ENCODE measurements around the gene EGFL6. TPM values are rescaled to one million over a fixed set of nuclear protein-coding genes. Genes with fewer than 3 reads are reported as not detected.
"Not testable (repeated sequence)": the region's sequence is repeated elsewhere in the genome, so short reads cannot be mapped to it uniquely, and the experiment has no call there.

Gene EGFL6
- total and polyA plus RNA-seq, 7 experiments from 2014 or later, result 12.6 TPM; not detected in 6

DNA sequence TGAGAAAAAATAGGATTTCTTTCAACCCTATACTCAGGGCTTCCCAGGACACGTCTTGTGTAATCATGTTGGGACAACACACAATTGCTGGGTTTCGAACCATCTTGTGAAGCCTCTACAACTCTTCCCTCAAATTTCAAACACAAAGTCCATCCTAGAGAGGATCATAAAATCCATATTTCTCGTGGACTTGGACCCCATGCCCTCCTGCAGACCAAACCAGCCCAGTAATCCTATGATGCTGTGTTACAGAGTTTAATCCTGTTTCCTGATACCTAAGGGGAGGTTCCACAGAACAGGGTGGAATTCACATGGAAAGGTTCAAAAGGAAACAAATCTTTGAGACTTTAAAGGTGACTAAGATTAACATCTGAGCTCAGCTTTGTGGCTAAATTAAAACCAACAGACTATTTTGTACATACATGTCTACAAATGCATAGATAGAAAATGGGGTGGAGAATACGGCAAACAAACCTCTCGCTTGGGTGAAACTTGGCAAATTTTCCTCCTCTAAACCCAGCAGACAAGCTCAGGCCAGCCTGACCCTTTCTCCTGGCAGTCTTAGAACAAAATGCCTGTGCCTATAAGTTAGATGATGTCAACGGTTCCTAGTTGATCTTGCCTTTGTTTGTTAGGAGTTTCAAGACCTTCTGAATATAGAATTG lies 38.1 kb downstream of the EGFL6 start:
- no peaks in the 10 kb centered on the region for H3K9me3 Mint-ChIP-seq
- intact Hi-C loops (cut with micrococcal nuclease), result no loop called here

DNA sequence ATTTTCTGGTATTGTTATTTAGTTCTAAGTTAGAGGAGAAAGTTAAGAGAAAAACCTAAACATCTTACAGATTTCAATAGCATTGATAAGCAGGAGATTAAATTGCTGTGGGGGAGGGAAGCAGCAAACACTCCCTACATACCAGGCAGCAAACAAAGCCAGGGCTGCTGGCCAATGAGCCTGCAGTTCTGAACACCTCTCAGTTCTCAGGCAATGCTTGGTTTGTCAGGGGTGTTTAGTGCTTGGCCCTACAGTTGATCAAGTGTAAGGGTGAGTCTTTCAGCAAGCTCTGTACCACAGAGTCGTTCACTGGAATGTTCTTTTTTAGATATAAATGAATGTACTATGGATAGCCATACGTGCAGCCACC lies 38.6 kb downstream of the EGFL6 start:
- Mint-ChIP-seq H3K4me3 (no peak overlapping the region), H3K36me3 (peaks cover 0 to 1% (median 0%) of the 10 kb centered on the region in 5 donors), H3K27ac (no peak overlapping the region), H3K27me3 (no peaks in the 10 kb centered on the region), H3K4me1 (no peaks in the 10 kb centered on the region), H3K9me3 (no peaks in the 10 kb centered on the region)
- Histone ChIP-seq H3K4me3 (ENCODE audit: low read length) (no peak overlapping the region), H3K9me3 (ENCODE audit: control insufficient read depth in 2 of 3, low read length in 3 of 3) (no peaks in the 10 kb centered on the region), H3K4me1 (ENCODE audit: control insufficient read depth in 2 of 2, insufficient read depth in 2 of 2, low read length in 2 of 2) (no peaks in the 10 kb centered on the region), H3K27me3 (ENCODE audit: control insufficient read depth in 2 of 2, insufficient read depth in 2 of 2, low read length in 2 of 2) (no peaks in the 10 kb centered on the region), H3K27ac (ENCODE audit: low read depth, low read length) (no peak overlapping the region), H3K36me3 (ENCODE audit: control insufficient read depth in 2 of 3, insufficient read depth in 3 of 3, low read length in 3 of 3) (no peaks in the 10 kb centered on the region)
- POLR2A ChIA-PET, result no interaction called here
- DNase-seq (no peak), ATAC-seq (no peak)
- intact Hi-C loops (cut with micrococcal nuclease), result no loop called here
- CTCF ChIA-PET, result no interaction called here

More for the DNA sequence above, 38.1 kb downstream of the EGFL6 start:
- H3K4me3 Mint-ChIP-seq, result no peak overlapping the region
- Histone ChIP-seq H3K27me3 (ENCODE audit: control insufficient read depth in 2 of 2, insufficient read depth in 2 of 2, low read length in 2 of 2) (no peaks in the 10 kb centered on the region), H3K36me3 (ENCODE audit: control insufficient read depth in 2 of 3, insufficient read depth in 3 of 3, low read length in 3 of 3) (no peaks in the 10 kb centered on the region), H3K4me3 (ENCODE audit: low read length) (no peak overlapping the region), H3K27ac (ENCODE audit: low read depth, low read length) (no peak overlapping the region), H3K9me3 (ENCODE audit: control insufficient read depth in 2 of 3, low read length in 3 of 3) (no peaks in the 10 kb centered on the region), H3K4me1 (ENCODE audit: control insufficient read depth in 2 of 2, insufficient read depth in 2 of 2, low read length in 2 of 2) (no peaks in the 10 kb centered on the region)
- CTCF ChIA-PET, result no interaction called here
- no peaks in the 10 kb centered on the region for H3K4me1 Mint-ChIP-seq
- POLR2A ChIA-PET, result no interaction called here
- H3K27me3 Mint-ChIP-seq, result no peaks in the 10 kb centered on the region
- no peak overlapping the region for H3K27ac Mint-ChIP-seq
- DNase-seq, result no peak
- peaks cover 0 to 1% (median 0%) of the 10 kb centered on the region in 5 donors for H3K36me3 Mint-ChIP-seq
- no peak for ATAC-seq

DNA sequence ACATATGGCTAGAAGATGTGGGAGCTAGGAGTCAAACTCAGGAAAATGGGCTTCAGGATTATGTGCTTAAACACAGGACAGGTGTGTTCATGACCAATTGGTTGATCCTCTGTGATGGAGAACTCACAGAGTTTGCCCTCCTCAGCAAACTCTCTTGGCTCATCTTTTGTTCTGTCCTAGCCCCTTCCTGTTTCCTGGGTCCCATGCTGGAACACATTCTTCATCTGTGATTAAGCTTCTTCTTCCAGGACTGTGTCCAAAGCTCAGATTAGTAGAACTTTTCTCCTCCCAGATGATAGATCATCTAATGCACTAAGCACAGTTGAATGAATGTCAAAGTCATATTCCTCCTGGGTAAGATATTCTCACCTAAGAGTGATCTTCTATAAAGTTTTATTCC lies 44.8 kb downstream of the EGFL6 start:
- no peaks in the 10 kb centered on the region for H3K36me3 ChIP-seq (ENCODE audit: control insufficient read depth in 2 of 3, insufficient read depth in 3 of 3, low read length in 3 of 3)
- no peak overlapping the region for H3K4me3 ChIP-seq (ENCODE audit: low read length)
- Mint-ChIP-seq H3K27ac (no peak overlapping the region), H3K9me3 (no peaks in the 10 kb centered on the region), H3K4me3 (no peak overlapping the region), H3K36me3 (no peaks in the 10 kb centered on the region), H3K27me3 (no peaks in the 10 kb centered on the region), H3K4me1 (peaks cover 0 to 6% (median 0%) of the 10 kb centered on the region in 7 donors)
- H3K27ac ChIP-seq (ENCODE audit: low read depth, low read length), result no peak overlapping the region
- ATAC-seq, result no peak
- ChIA-PET POLR2A (no interaction called here), CTCF (no interaction called here)
- no peaks in the 10 kb centered on the region for H3K4me1 ChIP-seq (ENCODE audit: control insufficient read depth in 2 of 2, insufficient read depth in 2 of 2, low read length in 2 of 2)
- no peaks in the 10 kb centered on the region for H3K9me3 ChIP-seq (ENCODE audit: control insufficient read depth in 2 of 3, low read length in 3 of 3)
- H3K27me3 ChIP-seq (ENCODE audit: control insufficient read depth in 2 of 2, insufficient read depth in 2 of 2, low read length in 2 of 2), result no peaks in the 10 kb centered on the region
- DNase-seq, result no peak
- intact Hi-C loops (cut with micrococcal nuclease), result no loop called here

DNA sequence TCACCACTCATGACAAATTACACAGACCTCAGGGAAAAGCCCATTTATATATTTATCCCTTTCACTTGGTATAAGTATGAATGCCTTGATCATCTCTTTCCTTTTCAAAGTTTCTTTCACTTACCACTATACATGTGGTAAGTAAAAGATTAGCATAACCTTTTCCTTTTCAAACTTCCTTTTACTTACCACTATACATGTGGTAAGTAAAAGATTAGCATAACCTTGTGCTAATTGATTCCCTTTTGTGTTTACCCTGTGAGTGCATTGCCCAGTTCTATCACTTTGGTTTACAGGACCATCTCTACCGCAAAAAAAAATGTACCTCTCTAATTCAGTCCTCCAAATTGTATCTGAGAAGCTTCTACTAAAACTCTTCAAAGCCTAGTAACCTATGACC lies 50.8 kb downstream of the EGFL6 start:
- H3K4me3 Mint-ChIP-seq, result no peak overlapping the region
- DNase-seq (no peak), ATAC-seq (no peak)
- peaks cover 0 to 2% (median 0%) of the 10 kb centered on the region in 5 donors for H3K36me3 Mint-ChIP-seq
- no peaks in the 10 kb centered on the region for H3K27me3 Mint-ChIP-seq
- no peaks in the 10 kb centered on the region for H3K9me3 ChIP-seq (ENCODE audit: control insufficient read depth in 2 of 3, low read length in 3 of 3)
- H3K4me1 ChIP-seq (ENCODE audit: control insufficient read depth in 2 of 2, insufficient read depth in 2 of 2, low read length in 2 of 2), result no peaks in the 10 kb centered on the region
- no peak overlapping the region for H3K27ac Mint-ChIP-seq
- H3K36me3 ChIP-seq (ENCODE audit: control insufficient read depth in 2 of 3, insufficient read depth in 3 of 3, low read length in 3 of 3), result no peaks in the 10 kb centered on the region
- H3K4me1 Mint-ChIP-seq, result peaks cover 0 to 8% (median 0%) of the 10 kb centered on the region in 7 donors
- ChIA-PET POLR2A (no interaction called here), CTCF (no interaction called here)
- peaks cover 0 to 7% (median 0%) of the 10 kb centered on the region in 11 donors for H3K9me3 Mint-ChIP-seq
- H3K27me3 ChIP-seq (ENCODE audit: control insufficient read depth in 2 of 2, insufficient read depth in 2 of 2, low read length in 2 of 2), result no peaks in the 10 kb centered on the region
- intact Hi-C loops (cut with micrococcal nuclease), result no loop called here
- H3K4me3 ChIP-seq (ENCODE audit: low read length), result no peak overlapping the region
- no peak overlapping the region for H3K27ac ChIP-seq (ENCODE audit: low read depth, low read length)

DNA sequence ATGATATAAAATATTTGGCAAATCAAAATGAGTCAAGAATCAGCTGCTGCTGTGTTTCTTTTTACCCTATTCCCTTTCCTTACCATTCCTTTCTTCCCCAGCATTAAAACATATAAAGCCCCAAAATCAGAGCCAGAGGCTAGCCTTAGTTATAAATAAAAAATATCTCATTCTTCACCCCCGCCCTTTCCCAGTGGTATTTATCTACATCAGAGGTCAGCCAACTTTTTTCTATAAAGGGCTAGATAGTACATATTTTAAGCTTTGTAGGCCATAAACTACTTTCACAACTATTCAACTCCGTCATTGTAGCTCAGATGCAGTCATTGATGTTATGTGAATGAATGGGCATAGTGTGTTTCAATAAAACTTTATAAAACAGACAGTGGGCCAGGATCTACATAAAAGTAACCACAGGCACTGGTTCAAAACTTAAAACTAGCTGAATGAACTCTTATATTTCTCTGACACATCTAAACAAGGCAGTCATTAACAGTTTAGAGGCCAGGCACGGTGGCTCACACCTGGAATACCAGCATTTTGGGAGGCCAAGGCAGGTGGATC lies 53.1 kb downstream of the EGFL6 start:
- DNase-seq, result no peak
- ATAC-seq, result no peak
- no peak overlapping the region for H3K27ac Mint-ChIP-seq
- H3K27me3 Mint-ChIP-seq, result no peaks in the 10 kb centered on the region
- no peak overlapping the region for H3K4me3 Mint-ChIP-seq
- POLR2A ChIA-PET, result no interaction called here
- Histone ChIP-seq H3K4me3 (ENCODE audit: low read length) (no peak overlapping the region), H3K36me3 (ENCODE audit: control insufficient read depth in 2 of 3, insufficient read depth in 3 of 3, low read length in 3 of 3) (no peaks in the 10 kb centered on the region), H3K4me1 (ENCODE audit: control insufficient read depth in 2 of 2, insufficient read depth in 2 of 2, low read length in 2 of 2) (no peaks in the 10 kb centered on the region), H3K9me3 (ENCODE audit: control insufficient read depth in 2 of 3, low read length in 3 of 3) (no peaks in the 10 kb centered on the region), H3K27me3 (ENCODE audit: control insufficient read depth in 2 of 2, insufficient read depth in 2 of 2, low read length in 2 of 2) (no peaks in the 10 kb centered on the region), H3K27ac (ENCODE audit: low read depth, low read length) (no peak overlapping the region)
- CTCF ChIA-PET, result interaction anchor here (0.7 kb wide), 1 partner anchor 13 kb away, joined by 3 read pairs; no protein-coding TSS in a partner anchor
- H3K36me3 Mint-ChIP-seq, result peaks cover 0 to 4% (median 0%) of the 10 kb centered on the region in 5 donors
- peaks cover 0 to 7% (median 0%) of the 10 kb centered on the region in 11 donors for H3K9me3 Mint-ChIP-seq
- peaks cover 0 to 6% (median 0%) of the 10 kb centered on the region in 7 donors for H3K4me1 Mint-ChIP-seq
- intact Hi-C loops (cut with micrococcal nuclease), result no loop called here

DNA sequence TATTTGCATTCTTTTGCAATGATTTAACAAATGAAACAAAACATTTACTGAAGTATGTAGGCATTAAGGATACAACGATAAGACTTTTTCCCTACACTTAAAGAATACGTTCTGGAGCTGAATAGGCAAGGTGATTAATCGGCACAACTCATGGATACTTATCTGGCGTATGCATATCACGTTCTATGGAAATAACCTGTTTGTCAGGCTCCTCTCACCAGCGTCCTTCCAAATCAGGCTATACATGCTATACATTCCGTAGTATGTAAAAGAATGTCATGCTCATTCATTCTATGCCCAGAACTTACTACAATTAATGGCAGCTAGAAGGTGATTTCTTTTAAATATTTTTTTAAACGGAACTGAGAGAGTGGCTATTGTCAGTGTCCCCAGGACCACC lies 57.9 kb downstream of the EGFL6 start:
- DNase-seq (no peak), ATAC-seq (no peak)
- H3K4me3 ChIP-seq (ENCODE audit: low read length), result no peak overlapping the region
- H3K27me3 ChIP-seq (ENCODE audit: control insufficient read depth in 2 of 2, insufficient read depth in 2 of 2, low read length in 2 of 2), result no peaks in the 10 kb centered on the region
- Mint-ChIP-seq H3K36me3 (peaks cover 0 to 5% (median 0%) of the 10 kb centered on the region in 5 donors), H3K4me1 (no peaks in the 10 kb centered on the region), H3K27ac (no peak overlapping the region), H3K9me3 (peaks cover 0 to 21% (median 2%) of the 10 kb centered on the region in 11 donors), H3K27me3 (no peaks in the 10 kb centered on the region), H3K4me3 (no peak overlapping the region)
- H3K36me3 ChIP-seq (ENCODE audit: control insufficient read depth in 2 of 3, insufficient read depth in 3 of 3, low read length in 3 of 3), result no peaks in the 10 kb centered on the region
- H3K27ac ChIP-seq (ENCODE audit: low read depth, low read length), result no peak overlapping the region
- intact Hi-C loops (cut with micrococcal nuclease), result no loop called here
- POLR2A ChIA-PET, result no interaction called here
- H3K9me3 ChIP-seq (ENCODE audit: control insufficient read depth in 2 of 3, low read length in 3 of 3), result peaks cover 0 to 7% (median 0%) of the 10 kb centered on the region in 3 experiments
- CTCF ChIA-PET, result no interaction called here
- H3K4me1 ChIP-seq (ENCODE audit: control insufficient read depth in 2 of 2, insufficient read depth in 2 of 2, low read length in 2 of 2), result no peaks in the 10 kb centered on the region

DNA sequence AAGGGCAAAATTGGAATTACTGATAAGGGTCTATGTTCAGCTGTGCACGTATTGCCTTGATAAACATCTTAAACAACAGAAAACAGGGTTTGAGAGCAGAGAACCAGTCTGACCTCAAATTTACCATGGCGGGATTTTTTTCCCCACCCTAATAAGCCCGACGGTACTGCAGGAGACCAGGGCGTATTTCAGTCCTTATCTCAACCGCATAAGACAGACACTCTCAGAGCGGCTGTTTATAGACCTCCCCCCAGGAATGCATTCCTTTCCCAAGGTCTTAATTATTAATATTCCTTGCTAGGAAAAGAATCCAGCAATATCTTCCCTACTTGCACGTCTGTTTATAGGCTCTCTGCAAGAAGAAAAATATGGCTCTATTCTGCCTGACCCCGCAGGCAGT lies 67.8 kb downstream of the EGFL6 start:
- H3K9me3 ChIP-seq (ENCODE audit: control insufficient read depth in 2 of 3, low read length in 3 of 3); H3K4me1 ChIP-seq (ENCODE audit: control insufficient read depth in 2 of 2, insufficient read depth in 2 of 2, low read length in 2 of 2); H3K27ac ChIP-seq (ENCODE audit: low read depth, low read length); POLR2A ChIA-PET; CTCF ChIA-PET; H3K27me3 Mint-ChIP-seq; DNase-seq; intact Hi-C loops (cut with micrococcal nuclease); H3K4me3 ChIP-seq (ENCODE audit: low read length); H3K36me3 ChIP-seq (ENCODE audit: control insufficient read depth in 2 of 3, insufficient read depth in 3 of 3, low read length in 3 of 3); H3K27me3 ChIP-seq (ENCODE audit: control insufficient read depth in 2 of 2, insufficient read depth in 2 of 2, low read length in 2 of 2); H3K4me1 Mint-ChIP-seq; ATAC-seq; H3K4me3 Mint-ChIP-seq; H3K27ac Mint-ChIP-seq: not testable (repeated sequence)
- H3K9me3 Mint-ChIP-seq, result peaks cover 6 to 38% (median 18%) of the 10 kb centered on the region in 11 donors
- H3K36me3 Mint-ChIP-seq, result peaks cover 0 to 14% (median 10%) of the 10 kb centered on the region in 5 donors
